Jurkat, Clone E6-1 (cell line): ENCODE measurements around the gene KCNK6.

Experiments
- DNase-seq: peaks from one replicate; pipeline ENCODE4 v3.0.0-alpha.2; 2011; ENCODE audit warnings: low read depth, low spot score
- H3K4me3 ChIP-seq: 2 replicates; pipeline ENCODE4 v1.5.1; 2011; ENCODE audit warnings: mild to moderate bottlenecking, low read length, control low read depth, moderate library complexity

The KCNK6 gene

DNA sequence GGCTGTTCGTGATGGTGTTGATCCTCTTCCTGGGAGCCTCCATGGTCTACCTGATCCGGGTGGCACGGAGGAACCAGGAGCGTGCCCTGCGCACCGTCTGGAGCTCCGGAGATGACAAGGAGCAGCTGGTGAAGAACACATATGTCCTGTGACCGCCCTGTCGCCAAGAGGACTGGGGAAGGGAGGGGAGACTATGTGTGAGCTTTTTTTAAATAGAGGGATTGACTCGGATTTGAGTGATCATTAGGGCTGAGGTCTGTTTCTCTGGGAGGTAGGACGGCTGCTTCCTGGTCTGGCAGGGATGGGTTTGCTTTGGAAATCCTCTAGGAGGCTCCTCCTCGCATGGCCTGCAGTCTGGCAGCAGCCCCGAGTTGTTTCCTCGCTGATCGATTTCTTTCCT, 27.8 kb upstream of the KCNK6 start:
- H3K4me3 ChIP-seq: no peak overlapping the region
- DNase-seq: no peak

DNA sequence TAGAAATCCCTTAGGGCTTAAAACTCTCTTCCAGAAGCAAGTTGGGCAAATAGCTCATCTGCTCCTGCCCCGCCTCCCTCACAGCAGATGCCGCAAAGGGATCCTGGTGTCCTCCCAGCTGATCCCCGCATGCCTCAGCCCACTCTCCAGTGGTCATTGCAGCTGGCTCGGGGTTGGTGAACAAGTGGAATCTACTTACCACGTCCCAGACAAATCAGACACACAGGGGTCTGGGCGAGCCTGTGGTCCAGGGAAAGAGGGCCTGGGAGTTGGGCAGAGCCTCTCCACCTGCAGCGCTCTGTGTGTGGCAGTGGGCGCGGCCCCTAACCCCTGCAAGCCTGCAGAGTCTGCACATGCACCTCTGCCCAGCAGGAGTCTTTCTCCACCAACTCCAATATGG, 26.4 kb upstream of the KCNK6 start:
- DNase-seq: no peak
- no peak overlapping the region for H3K4me3 ChIP-seq

DNA sequence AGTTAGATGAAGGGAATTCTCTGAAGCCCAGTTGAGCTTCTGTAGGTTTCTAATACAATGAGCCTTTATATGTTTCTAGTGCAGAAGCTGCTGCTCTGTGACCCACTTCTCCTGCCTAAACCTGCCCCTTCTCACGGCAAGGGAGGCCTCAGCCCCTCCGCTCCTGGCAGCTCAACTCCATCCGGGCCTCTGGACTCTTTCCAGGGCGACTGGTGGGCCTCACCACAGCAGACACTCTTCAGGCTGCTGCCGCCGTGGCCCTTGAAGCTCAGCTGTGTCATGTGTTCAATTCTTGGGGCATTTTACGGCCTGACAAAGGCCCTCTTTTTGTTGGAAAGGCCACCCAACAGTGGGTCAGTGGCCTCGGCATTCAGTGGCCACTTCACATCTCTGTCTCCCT, 25.6 kb upstream of the KCNK6 start:
- no peak for DNase-seq
- H3K4me3 ChIP-seq: no peak overlapping the region

DNA sequence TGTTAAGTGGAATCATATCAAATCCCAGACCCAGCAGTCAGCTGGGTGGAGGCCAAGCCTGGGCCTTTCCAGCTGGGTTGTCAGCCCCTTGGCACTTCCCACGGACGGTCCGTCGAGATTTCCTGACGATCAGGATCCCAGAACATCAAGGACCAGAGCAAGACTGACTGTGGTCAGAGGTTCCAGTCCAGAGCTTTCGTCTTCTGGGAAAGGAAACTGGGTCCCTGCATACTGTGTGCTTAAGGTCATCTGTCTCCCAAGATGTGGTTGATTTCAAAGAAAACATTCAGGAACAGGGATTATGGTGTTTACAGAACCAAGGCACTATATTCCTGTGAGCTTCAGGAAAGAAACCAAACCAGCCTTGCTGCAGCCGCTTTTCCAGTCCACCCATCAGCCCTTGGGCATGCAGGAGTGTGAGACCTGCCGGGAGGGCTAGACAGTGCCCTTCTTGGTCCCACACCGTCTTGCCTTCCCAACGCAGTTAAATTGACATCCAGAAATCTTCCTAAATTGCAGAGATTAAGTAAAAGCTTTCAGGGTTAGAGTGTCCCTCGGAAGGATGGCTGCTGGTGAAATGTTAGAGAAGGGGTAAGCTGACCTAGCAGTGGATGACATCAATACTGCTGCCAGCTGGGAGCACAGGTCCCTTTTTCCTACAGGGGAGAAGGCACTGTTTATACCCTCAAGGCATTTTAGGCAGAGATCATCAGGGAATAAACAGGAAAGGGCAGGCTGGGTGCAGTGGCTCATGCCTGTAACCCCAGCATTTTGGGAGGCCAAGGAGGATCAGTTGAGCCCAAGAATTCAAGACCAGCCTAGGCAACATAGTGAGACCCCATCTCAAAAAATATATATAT, 20.6 kb upstream of the KCNK6 start:
- no peak for DNase-seq
- H3K4me3 ChIP-seq: no peak overlapping the region

DNA sequence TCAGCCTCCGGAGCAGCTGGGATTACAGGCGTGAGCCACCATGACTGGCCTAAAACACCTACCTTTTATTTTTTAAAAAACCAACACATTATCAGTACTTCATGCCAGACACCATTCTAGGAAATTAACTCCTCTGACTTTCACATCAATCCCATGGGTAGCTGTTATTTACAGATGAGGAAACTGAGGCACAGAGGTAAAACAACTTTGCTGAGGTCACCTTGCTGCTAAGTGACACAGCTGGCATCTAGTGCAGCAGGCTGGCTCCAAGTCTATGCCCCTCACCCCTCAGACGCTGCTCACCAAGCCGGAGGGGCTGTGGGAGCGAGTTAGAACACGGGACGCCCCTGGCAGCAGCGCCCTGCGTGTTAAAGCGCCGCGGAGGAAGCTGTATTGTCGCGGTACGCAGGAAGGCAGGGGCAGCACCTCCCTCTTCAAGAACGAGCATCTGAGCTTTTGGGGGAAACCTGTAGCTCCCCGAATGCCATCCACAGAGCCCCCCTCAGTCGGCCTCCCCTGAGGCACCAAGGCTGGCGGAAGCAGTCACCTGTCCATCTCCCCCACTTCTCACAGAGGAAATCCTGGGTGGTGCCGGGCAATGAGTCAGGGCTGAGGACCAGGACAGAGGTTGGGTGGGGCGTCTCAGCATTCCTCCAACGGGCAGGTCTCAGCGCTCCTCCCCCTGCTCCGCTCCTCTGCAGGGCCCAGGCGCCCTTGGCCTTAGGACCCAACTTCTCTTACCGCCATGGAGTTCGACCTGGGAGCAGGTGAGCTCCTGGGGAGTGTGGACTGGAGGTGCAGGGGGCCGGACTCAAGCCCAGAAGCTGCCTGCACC, 15.9 kb upstream of the KCNK6 start, which contains the start of gene C19orf33:
TSS of gene C19orf33 (plus strand) at position 735 of the 835 bp plus-strand sequence. CDS start at position 746, 11 bp downstream.
- DNase-seq: no peak
- no peak within 1 kb of the TSS for H3K4me3 ChIP-seq

DNA sequence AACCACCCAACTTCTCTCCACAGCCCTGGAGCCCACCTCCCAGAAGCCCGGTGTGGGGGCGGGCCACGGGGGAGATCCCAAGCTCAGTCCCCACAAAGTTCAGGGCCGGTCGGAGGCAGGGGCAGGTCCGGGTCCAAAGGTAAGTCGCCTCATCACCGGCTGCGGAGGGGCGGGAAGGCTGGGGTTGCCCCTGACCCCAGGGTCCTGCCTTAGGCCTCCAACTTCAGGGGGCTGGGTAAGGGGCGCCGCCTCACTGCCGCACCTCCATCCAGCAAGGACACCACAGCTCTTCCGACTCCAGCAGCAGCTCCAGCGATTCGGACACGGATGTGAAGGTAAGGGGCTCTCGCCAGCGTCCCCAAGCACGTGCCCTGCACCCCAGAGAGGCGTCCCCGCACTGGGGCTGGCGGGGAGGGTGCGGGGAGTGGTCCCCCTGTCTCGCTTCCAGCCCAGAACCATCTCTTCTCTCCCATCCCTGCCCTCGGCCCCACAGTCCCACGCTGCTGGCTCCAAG, 15.2 kb upstream of the KCNK6 start:
- H3K4me3 ChIP-seq: no peak overlapping the region
- no peak for DNase-seq

DNA sequence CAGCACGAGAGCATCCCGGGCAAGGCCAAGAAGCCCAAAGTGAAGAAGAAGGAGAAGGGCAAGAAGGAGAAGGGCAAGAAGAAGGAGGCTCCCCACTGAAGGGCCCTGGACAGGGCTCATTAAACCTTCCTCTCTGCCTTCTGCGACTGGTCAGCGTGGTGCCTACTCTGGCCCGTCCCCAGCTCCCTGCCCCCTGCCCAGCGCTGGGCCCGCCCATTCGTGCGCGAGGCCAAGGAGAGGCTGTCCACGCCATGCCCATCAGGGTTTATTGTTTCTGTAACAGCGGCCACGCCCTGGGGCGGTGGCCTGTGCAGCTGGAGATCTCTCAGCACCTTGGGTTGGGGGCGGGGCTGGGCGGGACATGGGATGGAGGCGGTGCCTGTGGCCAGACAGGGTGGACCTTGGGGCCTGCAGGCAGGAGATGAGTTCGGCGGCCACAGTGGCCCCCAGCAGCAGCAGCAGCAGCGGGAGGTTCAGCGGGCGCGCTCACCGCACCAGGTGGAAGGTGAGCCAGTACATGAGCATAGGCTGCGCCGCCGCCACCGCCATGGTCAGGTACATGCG, 14.7 kb upstream of the KCNK6 start:
- DNase-seq: no peak
- no peak overlapping the region for H3K4me3 ChIP-seq

DNA sequence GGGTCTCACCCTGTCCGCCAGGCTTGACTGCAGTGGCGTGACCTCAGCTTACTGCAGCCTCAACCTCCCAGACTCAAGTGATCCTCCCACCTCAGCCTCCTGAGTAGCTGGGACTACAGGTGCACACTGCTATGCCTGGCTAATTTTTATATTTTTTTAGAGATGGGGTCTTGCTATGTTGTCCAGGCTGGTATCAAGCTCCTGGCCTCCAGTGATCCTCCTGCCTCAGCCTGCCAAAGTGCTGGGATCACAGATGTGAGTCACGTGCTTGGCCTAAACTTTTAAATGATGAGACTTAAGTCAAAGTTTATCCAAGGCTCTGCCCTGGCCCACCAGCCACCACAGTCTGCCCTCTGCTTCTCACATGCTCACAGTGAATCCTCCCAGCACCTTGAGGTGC, 13.4 kb upstream of the KCNK6 start:
- no peak overlapping the region for H3K4me3 ChIP-seq
- DNase-seq: no peak

DNA sequence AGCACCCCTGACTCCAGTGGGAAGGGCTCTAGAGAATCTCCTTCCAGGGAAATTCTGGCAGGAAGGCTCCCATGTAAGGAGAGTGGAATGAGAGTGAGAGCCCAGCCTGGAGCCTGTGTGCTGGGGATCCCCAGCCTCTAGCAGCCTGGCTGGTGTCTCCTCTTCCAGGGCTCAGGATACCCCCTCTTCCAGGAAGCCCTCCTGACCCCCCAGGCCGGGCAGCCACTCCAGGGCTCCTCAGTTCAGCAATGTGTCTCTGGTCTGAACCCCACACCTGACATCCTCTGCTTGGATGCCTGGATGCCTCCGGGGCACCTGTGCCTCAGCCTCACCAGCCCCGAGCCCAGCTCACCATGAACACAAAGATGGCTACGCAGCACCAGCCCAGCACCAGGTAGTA, 12.6 kb upstream of the KCNK6 start:
- DNase-seq: no peak
- H3K4me3 ChIP-seq: no peak overlapping the region

DNA sequence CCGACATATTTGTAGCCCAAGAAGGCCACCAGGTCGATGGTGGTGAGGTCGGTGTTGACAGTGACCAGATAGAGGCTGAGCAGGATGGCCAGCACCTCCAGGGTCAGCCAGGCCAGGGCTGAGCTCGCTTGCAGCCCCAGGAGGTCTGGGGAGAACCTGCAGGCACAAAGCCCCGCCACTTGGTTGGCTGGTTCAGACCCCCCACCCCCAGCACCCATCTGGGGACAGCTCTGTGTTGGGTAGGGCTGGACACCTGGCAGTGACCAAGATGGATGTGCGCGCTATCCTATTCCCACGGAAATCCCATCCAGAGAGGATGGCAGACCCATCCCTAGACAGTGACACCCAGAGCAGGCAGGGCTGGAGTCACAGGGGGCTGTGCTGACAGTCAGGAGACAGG, 12.0 kb upstream of the KCNK6 start:
- H3K4me3 ChIP-seq: no peak overlapping the region

DNA sequence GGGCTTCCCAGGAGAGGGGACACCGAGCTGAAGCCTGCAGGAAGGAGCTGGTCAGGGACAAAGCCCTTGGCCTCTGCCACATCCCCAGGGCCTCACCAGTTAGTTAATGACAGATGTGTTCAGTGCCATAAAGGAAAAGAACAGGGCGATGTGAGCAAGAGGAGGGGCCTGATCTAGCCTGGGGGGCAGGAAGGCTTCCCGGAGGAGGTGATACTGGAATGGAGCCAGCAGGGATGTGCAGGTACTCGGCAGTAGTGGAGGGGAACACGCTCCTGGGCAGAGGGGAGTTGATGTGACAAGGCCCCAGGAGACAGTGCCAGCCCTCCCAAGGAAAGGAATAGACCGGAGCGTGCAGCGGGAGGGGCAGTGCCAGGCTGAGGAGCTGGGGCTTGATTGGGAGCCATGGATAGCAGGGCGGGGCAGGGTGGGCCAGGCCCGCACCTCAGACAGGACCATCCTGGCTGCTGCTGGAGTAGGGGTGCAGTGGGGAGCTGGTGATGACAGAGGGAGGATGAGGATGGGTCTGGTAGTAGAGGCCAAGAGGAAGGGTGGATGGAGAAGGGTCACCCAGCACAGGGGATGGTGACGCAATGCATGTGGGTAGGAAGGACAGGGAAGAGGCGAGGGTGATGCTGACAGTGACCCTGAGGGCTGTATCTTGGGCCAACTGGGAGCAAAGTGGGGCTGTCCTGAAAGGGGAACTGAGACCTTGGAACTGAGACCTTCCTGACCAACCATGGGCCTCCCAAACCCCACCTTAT, 11.5 kb upstream of the KCNK6 start:
- DNase-seq: no peak
- no peak overlapping the region for H3K4me3 ChIP-seq

More for the DNA sequence above, 12.0 kb upstream of the KCNK6 start:
- DNase-seq: no peak

DNA sequence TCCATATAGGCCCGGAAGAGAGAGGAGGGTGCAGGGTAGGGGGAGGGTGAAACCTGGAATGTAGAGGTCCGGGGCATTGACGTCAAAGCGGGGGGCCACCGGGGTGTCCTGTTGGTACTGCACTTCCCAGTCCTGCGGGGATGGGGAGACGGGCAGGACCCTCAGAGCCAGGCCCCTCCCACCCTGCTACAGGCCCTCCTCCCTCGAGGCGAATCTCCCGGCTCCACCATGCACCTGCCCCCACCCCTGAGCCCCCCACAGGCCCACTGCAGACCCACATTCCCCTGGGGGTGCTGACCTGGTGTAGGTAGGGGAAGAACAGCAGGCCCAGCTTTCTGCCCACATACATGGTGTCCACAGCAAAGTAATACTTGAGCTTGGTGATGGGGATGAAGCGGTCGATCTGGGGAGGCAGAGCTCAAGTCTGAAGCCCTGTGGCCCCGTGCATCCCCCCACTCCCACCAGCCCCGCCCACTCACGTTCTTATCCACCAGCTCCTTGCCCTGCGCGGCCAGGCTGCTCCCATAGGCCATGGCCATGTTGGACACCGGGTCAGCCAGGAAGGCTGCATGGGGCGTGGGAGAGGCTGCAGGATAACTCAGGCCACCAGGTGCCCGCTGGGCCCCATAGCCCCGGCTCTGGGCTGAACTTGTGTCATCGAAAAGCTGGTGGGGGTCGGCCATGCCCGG, 10.6 kb upstream of the KCNK6 start:
- H3K4me3 ChIP-seq: no peak overlapping the region
- no peak for DNase-seq

DNA sequence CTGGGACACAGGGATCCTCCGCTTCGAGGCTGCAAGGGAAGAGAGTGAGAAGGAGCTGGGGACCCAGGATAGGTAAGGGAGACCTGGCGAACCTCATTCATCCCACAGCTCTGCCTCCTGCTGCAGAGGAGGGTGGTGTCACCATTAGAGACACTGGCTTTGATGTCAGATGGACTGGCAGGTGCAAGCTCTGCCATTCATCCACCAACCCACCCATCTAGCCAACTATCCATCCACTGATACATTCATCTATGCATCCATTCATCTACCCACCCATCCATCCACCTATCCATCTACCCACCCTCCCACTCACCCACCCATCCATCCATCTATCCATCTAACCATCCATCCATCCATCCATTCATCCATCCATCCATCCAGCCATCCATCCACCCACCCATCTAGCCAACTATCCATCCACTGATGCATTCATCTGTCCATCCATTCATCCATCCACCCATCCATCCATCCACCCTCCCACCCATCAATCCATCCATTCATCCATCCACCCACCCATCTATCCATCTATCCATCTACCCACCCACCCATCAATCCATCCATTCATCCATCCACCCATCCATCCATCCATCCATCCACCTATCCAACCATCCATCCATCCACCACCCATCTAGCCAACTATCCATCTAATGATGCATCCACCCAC, 9.9 kb upstream of the KCNK6 start:
- no peak overlapping the region for H3K4me3 ChIP-seq
- DNase-seq: no peak

DNA sequence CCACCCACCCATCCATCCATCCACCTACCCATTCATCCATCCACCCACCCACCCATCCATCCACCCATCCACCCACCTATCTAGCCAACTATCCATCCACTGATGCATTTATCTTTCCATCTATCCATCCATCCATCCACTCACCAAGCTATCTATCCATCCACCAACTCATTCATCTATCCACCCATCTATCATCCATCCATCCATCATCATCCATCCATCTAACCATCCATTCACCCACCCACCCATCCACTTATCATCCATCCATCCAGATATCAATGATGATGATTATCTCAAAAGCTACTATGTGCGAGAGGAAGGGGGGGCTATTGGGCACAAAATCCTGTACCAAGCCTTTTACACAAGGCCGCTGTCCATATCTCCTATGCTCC, 9.4 kb upstream of the KCNK6 start:
- no peak for DNase-seq
- no peak overlapping the region for H3K4me3 ChIP-seq

DNA sequence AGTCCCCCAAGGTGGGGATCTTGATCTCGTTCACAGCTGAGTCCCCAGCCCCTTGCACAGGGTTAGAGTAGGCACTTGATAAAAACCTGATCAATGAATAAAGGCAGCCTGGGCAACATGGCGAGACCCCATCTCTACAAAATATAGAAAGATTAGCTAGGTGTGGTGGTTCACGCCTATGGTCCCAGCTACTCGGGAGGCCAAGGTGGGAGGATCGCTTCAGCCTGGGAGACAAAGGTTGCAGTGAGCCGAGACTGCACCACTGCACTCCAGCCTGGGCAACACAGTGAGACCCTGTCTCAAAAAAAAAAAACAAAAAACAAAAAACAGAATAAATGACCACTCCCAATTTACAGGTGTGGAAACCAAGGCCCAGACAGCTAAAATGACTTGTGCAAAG, 8.7 kb upstream of the KCNK6 start:
- no peak for DNase-seq
- H3K4me3 ChIP-seq: no peak overlapping the region

DNA sequence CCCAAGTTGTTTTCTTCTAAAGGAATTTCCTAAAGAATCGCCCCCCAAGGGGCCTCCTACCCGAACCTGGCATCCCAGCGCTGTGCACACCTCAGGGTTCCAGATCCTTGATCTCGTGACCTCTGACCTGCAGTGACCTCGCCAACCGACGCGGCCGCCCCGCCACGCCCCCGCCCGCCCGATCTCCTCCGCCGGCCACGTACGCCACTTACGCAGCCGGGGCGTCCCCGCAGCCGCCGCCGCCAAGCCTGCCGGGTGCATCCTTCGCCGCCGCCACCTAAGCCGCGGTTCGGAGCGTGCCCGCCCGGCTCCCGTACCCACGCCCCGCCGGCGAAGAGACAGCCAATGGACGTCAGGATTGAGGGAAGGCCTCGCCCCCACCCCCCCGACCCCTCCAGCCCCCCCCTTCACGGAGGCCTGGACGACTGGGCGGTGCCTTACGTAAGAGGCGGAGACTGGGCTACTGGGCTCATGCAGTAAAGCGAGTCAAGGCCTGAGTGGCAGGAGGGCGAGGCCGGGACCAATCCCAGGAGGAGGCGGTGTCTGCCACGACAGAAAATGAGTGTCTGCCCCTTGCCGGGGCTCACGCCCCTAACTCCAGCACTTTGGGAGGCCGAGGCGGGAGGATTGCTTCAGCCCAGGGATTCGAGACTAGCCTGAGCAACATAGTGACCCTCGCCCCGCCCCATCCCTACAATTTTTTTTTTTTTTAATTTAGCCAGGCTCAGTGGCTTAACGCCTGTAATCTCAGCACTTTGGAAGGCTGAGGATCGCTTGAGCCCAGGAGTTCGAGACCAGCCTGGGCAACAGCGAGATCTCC, 3.8 kb upstream of the KCNK6 start, which contains the start of gene YIF1B:
TSS of gene YIF1B (minus strand) at position 291 of the 820 bp plus-strand sequence. CDS start at position 261, 30 bp downstream.
- peak; percentile 95 for DNase-seq
- H3K4me3 ChIP-seq: peak within 1 kb of the TSS; percentile 93

DNA sequence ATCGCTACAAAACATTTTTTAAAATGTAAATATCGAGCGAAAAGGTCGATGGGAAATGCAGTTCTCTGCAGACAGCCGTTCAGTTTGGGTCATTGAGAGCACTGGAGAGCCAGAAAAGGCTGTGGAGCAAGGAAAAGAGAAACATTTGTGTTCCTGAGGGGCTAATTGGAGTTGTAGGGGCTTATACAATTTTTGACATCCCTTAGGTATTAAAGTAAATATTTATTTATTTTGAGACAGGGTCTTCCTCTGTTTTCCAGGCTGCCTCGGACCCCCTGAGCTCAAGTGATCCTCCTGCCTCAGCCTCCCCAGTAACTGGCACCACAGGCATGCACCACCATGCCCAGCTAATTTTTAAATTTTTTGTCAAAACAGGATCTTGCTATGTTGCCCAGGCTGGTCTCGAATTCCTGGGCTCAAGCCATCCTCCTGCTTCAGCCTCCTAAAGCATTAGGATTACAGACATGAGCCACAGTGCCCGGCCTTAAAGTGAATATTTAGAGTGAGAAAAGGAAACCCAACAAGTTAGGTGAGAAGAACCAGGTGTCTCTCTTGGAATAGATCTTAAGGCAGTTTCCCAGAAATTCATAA, 3.1 kb upstream of the KCNK6 start:
- DNase-seq: no peak
- peak overlapping the region; percentile 47 for H3K4me3 ChIP-seq
